Esophagus muscularis mucosa (tissue), 4 donors: ENCODE results near the gene LHCGR.

Source experiments
- CTCF ChIP-seq, 3 experiments: fragments of 200-600 bp in 2 of 3; fragments of 450-650 bp in 1 of 3; sonication (generic) in 2 of 3; IDR thresholded peaks; one replicate each; pipeline ENCODE4 v1.5.1; 2017 to 2019; ENCODE audit warnings: antibody characterized with exemption in 3 of 3, mild to moderate bottlenecking in 2 of 3, moderate library complexity in 1 of 3
- EP300 ChIP-seq: sonication (generic); formaldehyde crosslinking; IDR thresholded peaks from one replicate; pipeline ENCODE4 v1.6.1; 2017; ENCODE audit warnings: antibody characterized with exemption
- POLR2A ChIP-seq: fragments of 450-650 bp; IDR thresholded peaks from one replicate; pipeline ENCODE4 v1.6.1; 2017; ENCODE audit warnings: antibody characterized with exemption, moderate library complexity, mild to moderate bottlenecking, low read depth
- POLR2AphosphoS5 ChIP-seq, 2 donors: sonication (generic); formaldehyde crosslinking; IDR thresholded peaks; one replicate each; pipeline ENCODE4 v1.6.1; 2017; ENCODE audit warnings: antibody characterized with exemption in 2 of 2

GRCh38 chr2:48691935-48692691, 63.4 kb downstream of the LHCGR start:
- no peak for TF ChIP-seq CTCF (IDR thresholded peaks at IDR 0.05)
- no peak for TF ChIP-seq POLR2A
- no peak for TF ChIP-seq POLR2AphosphoS5 (IDR thresholded peaks at IDR 0.05)
- TF ChIP-seq EP300 = no peak
